HG02610 (cell line): ENCODE results near the gene MADCAM1.
"Not testable (repeated sequence)": the region's sequence is repeated elsewhere in the genome, so short reads cannot be mapped to it uniquely, and the experiment has no call there.

Experiments
- ATAC-seq: cut with Tn5 transposase; IDR thresholded peaks from one replicate; pipeline ENCODE4 v1.9.1; 2021; ENCODE audit warnings: mild to moderate bottlenecking, moderate library complexity; ENCODE audit not compliant: unreplicated experiment

The MADCAM1 gene

DNA sequence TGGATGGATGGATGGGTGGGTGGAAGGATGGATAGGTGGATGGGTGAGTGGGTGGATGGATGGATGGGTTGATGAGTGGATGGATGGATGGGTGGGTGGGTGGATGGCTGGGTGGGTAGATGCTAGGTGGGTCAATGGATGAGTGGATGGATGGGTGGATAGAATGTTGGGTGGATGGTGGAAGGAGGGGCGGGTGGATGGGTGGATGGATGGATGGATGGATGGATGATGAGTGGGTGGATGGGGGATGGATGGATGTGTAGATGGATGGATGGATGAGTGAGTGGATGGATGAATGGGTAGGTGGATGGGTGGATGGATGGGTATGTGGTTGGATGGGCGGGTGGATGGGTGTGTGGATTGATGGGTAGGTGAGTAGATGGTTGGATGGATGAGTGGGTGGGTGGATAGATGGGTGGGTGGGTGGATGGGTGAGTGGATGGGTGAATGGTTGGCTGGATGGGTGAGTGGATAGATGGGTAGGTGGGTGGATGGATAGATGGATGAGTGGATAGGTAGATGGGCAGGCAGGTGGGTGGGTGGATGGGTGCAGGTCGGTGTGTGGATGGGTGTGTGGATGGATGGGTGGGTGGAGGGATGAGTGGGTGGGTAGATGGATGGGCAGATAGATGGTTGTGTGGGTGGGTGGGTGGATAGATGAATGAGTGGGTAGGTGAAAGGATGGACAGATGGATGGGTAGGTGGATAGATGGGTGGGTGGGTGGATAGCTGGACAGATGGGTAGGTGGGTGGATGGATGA lies 31.1 kb upstream of the MADCAM1 start:
- ATAC-seq = no peak

DNA sequence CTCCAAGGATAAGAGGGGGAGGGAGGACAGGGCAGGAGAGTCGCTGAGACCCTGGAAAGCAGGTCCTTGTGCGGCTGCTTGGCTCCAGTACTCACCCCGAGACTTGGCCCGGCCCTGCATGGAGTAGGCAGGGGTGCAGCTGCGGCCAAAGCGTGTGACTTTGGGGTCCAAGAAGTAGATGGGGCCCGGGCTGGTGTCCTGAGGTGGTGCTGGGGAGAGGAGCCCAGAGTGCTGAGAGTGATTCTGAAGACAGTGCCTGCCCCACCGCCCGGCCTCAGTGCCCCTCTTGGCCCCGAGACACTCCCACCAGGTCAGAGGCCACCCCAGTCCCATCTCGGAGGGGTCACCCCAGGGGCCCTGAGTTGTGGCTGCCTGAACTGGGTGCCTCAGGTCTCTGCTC lies 28.7 kb upstream of the MADCAM1 start:
- ATAC-seq = no peak

GRCh38 chr19:468587-469256 lies 27.6 kb upstream of the MADCAM1 start:
- no peak for ATAC-seq

GRCh38 chr19:469833-470232 lies 26.5 kb upstream of the MADCAM1 start:
- no peak for ATAC-seq

DNA sequence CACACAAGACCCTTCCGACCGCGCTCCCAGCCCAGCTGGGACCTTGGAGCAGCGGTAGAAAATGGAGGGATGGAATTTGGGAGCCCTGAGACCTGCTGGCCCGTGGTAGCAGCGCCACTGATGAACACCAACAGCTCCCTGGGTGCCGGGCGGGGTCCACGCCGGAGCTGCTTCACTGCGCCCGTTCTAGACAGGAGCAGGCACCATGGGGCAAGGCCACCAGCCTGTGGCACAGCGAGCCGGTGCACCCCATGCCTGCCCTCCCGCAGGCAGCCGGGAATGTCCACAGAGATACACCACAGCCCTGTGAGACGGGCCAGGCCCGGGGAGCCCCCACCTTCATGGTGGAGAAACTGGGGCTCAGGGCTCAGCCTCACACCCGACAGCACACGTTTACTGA lies 25.6 kb upstream of the MADCAM1 start:
- no peak for ATAC-seq

DNA sequence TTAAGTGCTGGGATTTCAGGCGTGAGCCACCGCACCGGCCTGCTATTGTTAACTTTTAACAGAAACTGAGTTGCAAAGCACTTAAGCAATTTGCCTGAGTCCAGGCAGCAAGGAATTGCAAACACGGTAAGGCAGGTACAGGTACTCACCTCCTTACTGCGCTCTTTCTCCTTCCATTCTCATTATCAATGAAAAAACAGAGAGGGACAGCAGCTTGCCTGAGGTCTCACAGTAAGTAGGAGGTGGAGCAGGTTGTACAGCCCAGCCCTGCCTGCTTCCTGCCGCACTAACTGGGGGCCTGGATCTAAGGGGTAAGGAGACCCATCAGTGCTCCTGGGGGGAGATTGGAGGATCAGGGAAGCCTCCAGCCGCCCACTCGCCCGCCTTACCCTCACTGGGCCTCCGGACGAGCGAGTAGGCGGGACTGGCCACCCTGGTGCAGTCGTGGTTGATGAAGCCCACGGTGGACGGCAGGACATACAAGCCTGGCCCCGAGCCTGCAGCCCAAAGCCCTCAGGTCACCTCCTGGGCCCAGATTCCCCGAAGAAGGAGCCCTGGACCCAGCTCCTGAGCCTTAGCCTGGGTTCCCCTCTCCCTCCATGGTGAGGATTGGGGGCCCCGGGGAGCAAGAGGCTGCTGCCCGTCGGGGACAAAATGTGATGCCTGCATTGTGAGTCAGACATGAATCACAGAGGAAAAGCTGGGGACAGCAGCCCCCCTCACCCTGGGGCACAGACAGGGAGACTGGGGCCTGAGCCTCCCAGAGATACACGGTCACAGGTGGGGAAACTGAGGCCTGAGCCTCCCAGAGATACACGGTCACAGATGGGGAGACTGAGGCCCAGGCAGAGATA lies 24.1 kb upstream of the MADCAM1 start:
- ATAC-seq = no peak

GRCh38 chr19:474126-475078 lies 21.9 kb upstream of the MADCAM1 start:
- ATAC-seq = no peak

DNA sequence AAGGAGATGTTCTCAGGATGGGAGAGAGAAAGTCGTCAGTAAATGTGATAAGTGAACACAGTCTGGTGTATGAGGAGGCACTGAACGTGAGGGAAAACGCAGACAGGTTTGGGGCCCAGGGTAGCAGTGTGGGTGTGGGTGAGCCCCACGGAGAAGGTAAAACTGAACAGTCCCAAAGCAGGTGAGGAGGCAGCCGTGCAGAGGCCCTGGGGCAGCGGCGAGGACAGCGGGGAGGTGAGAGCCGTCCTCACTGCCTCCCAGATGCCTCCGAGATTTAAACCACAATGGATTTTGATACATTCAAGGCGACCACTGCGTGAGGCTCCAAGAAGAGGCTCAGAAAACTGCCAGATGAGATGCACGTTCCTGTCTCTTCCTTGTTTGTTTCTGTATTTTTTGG lies 20.9 kb upstream of the MADCAM1 start:
- ATAC-seq = no peak

DNA sequence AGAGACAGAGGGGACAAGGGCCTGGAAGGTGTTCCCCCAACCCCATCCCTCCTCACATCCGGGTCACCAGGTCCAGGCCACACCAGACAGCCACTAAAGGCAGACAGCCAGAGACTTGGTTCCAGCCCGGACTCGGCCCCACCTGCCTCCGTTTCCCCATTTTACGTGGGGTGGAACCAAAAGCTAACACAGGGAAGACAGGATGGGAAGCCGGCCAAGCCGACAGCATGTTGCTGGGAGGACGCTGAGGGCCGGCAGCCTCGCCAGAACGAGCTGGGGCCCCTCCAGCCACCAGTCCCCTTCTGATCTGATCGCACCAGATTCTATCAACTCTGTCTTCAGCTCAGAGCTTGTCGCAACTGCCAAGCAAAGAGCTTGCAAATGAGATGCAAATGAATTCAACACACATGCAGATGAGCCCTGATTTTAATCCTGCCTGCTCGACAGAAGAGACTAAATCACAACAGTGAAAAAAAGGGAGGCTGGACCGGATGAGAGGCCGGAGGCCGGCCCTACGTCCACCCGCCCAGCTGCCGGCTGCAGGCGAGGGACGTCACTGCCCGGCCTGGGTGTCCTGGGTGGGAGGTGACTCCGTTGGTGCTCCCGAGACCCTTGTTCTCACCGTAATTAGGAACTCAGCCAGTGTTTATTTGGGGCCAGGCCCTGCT lies 17.9 kb upstream of the MADCAM1 start:
- ATAC-seq = no peak

DNA sequence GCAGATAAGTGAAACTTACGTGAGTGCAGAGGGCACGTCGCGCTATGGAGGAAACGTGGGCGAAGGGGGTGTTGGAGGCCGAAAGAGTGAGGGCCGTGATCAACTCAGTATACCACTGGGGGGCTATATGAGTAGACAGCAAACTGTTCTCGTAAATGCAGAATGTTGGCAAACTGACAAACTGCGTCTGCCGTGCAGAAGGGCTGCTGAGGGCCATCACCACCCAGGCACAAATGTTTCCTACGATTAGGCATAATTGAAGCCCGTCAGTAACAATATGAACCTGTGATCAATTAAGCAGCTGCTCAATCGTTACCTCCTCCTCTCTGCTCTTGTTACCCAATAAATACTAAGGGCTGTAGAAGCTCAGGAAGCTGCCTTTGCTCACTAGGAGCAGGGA lies 17.3 kb upstream of the MADCAM1 start:
- no peak for ATAC-seq

GRCh38 chr19:480016-480855 lies 16.1 kb upstream of the MADCAM1 start:
- ATAC-seq = no peak

DNA sequence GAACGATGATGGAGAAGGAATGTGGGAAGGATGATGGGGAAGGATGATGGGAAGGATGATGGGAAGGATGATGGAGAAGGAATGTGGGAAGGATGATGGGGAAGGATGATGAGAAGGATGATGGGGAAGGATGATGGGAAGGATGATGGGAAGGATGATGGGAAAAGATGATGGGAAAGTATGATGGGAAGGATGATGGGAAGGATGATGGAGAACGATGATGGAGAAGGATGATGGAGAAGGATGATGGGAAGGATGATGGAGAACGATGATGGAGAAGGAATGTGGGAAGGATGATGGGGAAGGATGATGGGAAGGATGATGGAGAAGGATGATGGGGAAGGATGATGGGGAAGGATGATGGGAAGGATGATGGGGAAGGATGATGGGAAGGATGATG lies 15.2 kb upstream of the MADCAM1 start:
- ATAC-seq = not testable (repeated sequence)

DNA sequence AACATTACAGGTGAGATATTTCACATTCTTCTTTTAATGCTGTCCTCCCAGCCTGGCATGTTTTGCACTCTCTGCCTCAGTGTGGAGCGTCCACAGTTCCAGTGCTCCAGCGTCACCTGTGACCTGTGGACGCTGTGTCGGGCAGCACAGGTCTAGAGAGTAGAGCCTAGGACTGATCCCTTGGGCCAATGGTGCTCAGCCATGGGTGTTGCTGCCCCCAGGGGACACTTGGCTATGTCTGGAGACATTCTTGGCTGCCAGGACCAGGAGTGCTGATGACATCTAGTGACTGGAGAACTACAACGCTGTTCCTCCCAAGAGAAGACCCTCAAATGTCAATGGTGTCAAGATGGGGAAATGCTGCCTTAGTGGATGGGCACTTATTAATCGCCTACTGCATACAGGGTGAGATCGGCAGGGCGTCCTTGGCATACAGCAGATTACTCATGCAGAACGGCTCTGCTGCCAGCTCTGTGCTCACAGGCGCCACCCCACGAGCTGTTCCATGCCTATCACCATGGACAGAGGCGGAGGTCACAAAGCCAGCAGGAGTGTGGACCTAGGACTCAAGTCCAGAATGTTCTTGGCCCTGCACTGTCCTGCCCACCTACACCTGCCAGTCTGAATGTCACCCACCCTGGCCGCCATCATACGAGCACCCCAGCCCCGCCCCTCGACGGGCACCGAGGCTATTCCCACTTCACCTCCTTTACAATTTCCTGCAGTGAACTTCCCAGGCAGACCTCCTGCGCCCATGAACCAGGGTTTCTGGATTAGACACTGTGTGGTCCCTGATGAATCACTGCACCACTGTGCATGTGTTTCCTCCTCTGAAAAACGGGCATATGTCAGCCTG lies 13.9 kb upstream of the MADCAM1 start:
- no peak for ATAC-seq

GRCh38 chr19:483332-484072 lies 12.8 kb upstream of the MADCAM1 start:
- no peak for ATAC-seq

DNA sequence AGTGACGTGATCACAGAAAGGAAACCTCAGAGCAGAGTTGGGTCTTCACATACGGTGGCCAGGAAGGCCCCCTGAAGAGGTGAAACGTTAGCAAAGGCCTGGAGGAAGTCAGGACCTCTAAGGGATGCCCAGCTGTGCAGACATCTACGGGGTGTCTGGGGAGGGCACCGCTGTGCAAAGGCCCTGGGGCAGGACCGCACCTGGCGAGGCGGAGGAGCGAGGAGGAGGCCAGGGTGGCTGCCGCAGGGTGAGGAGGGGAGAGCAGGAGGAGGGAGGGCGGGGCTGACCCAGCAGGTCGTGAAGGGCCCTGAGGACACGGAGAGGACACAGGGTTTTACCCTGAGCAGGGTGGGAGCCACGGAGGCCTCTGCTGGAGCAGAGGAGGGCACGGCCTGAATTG lies 11.8 kb upstream of the MADCAM1 start:
- ATAC-seq = no peak

DNA sequence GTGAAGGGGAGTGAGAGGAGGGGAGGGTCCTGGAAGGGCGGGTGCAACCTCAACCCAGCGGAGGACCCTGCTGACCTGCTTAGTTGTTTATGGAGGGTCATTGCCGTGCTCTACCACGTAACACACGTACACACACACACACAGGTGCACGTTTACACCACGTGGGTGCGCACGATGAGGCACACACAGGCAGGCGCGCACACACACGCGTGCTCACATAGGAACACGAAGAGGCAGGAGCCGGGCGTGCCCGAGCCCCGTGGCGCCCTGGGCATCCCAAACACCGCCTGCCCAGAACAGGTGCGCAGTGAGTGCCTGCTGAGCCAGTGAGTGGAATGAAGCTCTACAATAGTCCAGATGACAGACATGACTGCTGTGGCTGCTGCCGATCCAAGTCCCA lies 11.2 kb upstream of the MADCAM1 start:
- ATAC-seq = no peak

DNA sequence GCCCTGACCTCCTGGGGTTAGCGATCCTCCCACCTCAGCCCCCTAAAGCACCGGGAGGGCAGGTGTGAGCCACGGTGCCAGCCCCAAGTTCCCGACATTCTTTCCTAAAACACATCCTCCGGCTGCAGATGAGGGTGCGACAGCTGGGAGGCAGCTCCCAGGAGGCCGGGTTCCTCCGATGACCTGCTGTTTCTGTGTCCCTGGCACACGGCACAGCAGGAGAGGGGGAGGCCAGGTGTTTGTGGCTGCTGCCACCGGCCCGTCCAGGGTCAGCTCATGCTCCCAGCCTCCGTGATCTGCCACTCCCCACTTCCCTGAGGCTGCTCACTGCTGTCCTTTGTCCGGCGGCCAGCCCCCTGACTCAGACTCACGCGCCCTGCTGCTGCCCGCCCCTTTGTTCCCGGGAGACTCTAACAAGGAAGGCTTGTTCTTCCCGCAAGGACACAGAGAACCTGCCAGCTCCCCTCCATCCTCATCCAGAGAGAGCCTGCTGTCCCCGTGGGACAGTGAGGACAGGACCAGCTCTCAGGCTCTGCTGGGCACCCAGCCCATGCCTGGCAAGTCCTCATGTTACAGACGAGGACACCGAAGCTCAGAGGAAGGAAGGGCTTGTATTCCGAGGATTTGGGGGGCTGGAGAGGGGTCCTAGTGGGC lies 10.6 kb upstream of the MADCAM1 start:
- no peak for ATAC-seq
